NCI-H2196 (cell line): ENCODE measurements around the gene LRAT.

Source experiments
- DNase-seq: peaks from one replicate; lab custom pipeline; 2025; ENCODE audit not compliant: unreplicated experiment; lab: John Stamatoyannopoulos, UW

The LRAT gene

DNA sequence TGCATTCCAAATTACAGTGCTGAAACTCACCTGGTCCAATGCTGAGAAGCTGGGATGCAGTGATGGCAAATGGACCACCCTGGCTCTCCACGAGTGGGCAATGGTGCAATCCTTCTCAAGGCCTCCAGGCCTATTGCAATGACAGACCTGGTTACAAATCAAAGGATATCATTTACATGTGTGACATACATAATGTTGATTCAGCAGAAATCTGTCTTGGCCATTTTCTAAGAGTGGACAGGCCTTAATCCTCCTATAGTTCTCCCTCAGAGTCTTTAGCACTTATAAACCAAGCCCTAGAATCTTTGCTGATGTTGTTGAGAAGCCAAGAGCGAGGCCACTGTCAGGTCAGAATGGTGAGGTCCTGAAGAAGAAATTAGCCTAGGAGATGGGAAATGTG, 17.1 kb downstream of the LRAT start:
- no peak for DNase-seq

DNA sequence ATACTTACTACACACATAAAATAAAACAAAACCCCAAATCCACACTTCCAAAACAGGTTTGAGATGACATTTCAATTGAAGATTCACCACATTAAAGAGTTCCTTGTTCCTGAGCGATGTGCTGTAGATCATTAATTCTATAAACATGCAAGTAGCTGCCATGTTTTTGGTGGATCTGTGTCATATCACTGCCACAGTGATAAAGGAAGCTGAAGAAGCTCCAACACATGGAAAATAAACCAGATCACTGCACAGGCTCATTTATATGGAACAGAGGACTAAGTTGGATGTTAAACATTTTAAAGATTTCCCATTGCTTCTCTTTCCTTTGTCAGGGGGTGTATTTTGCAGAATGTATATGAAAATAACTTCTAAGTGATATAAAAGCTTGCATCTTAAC, 34.5 kb downstream of the LRAT start:
- no peak for DNase-seq

DNA sequence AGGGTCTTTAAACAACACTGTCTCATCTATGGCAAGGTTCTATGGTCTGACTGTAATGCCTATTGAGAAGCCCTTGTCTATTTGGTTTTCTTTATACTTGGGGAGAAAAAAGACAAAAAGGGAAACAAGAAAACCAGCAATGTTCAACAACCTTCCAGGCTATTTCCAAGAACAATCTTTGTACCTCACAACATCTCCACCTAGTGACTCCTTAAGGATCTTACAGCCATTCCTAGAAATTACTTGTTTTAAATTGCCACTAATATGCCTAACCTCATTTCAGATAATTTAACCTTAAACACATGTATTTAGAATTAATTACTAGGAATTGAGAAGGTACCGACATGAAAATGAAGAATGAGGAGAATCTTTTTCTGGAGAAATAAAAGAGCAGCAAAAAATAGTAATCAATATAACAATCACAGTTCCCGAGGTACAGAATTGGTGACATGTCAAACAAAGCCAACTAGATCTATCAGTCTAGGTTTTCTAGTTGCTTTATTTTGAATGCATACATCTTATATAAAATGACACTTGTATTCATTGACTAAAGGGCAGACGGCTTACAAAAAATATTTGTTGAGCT, 35.7 kb downstream of the LRAT start:
- no peak for DNase-seq

DNA sequence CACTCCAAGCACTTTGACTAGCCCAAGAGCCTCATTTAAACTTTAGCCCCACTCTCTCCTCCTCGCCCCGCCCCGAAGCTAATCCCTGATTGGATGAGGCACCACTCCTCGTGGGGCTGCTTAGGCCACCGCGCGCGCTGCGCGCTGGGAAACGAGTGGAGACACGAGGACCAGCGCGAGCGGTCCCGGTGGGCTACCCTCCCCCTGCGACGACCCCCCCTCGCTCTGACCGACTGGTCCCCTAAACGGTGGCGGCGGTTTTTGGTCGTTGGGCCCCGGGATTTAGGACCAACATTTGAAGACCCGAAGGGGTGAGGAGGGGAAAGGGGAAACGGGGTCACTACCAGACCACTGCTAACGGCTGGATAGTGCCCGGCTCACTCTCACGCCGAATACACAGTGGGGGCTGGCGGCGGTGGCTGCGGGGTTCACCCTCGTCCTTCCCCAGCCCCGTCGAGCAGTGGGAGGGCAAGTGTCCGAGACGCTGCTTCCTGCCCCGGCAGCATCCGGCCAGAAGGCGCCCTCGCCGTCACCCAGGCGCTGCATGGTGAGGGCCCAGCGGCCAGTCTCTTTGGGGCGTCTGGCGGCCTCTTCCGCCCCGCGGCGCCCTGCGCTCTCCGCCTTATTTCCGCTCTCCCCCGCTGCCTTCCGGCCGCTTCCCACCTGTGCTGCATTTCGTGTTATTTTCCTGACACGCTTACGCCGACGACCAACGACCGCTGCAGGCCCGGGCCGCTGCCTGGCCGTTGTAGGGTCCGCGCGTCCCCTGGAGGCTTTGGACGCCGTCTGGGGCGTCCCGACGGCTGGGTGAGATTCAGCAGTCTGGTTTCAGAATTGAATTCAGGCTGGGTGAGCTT, 37.6 kb downstream of the LRAT start, which contains the start of gene RBM46:
RBM46 (plus strand) TSS at position 147 of the 857 bp plus-strand sequence. CDS start 15,481 bp downstream, outside the sequence.
- no peak for DNase-seq

DNA sequence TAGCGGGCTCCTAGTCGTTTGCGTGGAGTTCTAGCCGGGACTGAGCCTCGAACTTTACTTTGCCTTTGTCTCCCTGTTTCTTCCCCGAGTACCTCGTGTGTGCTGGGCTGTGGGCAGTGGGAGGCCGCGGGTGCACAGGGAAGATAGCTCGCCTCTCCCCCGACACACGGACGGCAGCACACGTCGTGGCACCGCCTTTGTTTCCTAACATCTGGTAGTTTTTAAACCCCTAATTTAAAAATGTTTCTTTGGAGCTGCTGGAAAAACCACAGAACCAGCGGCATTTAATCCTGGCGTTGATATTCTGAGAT, 38.1 kb downstream of the LRAT start:
- no peak for DNase-seq
